HepG2 (cell line): ENCODE data around the gene HLA-DQA1. TPM values are rescaled to one million over a fixed set of nuclear protein-coding genes. Genes with fewer than 3 reads are reported as not detected.

ENCODE experiments used
- ATAC-seq: fragments of 200-7000 bp; cut with Tn5 transposase; 3 replicates; pipeline ENCODE4 v1.9.1; 2020; ENCODE audit warnings: mild to moderate bottlenecking, moderate library complexity
- BruUV-seq: library from RNA; stranded (reverse); fragments of 400-500 nt; replicated peaks from 2 replicates; lab custom pipeline; 2021; lab: Mats Ljungman, UMichigan
- CTCF ChIA-PET: fragments of 300-600 bp; formaldehyde crosslinking; extraction: SDS; loops from one replicate; lab custom pipeline; 2021; ENCODE audit warnings: low total read pairs, inconsistent platforms, low intra/inter-chr PET ratio; lab: Yijun Ruan, JAX
- POLR2A ChIA-PET: fragments of 350-600 bp; sonication (Branson Sonifier 250); formaldehyde crosslinking; loops from one replicate; lab custom pipeline; 2020; ENCODE audit warnings: antibody characterized with exemption, inconsistent platforms; lab: Yijun Ruan, JAX
- DNase-seq: peaks from one replicate; pipeline ENCODE4 v3.0.0-alpha.2; 2015; ENCODE audit warnings: low spot score
- FAIRE-seq: peaks from 3 replicates; lab custom pipeline; 2011; peaks lifted over from hg19 to GRCh38; lab: Jason Lieb, UNC
- H2AFZ ChIP-seq: one replicate; pipeline ENCODE4 v1.6.1; 2011; ENCODE audit warnings: low read length, inconsistent platforms
- H3K27ac ChIP-seq: fragments of 300-600 bp; 3 replicates; pipeline ENCODE4 v1.8.0; 2011; ENCODE audit warnings: mixed run types, mild to moderate bottlenecking, mixed read lengths, low read length, inconsistent platforms; ENCODE audit not compliant: insufficient read depth; ENCODE audit errors: extremely low read length
- H3K27me3 ChIP-seq, 2 experiments: fragments of 200-600 bp in 1 of 2; 2 replicates in 1 of 2; 3 replicates in 1 of 2; pipeline versions ENCODE4 v1.6.0 to v1.8.0; 2011; ENCODE audit warnings: low read length in 2 of 2, mild to moderate bottlenecking in 2 of 2, moderate library complexity in 2 of 2, inconsistent platforms in 1 of 2; ENCODE audit not compliant: insufficient read depth in 2 of 2, control insufficient read depth in 1 of 2
- H3K36me3 ChIP-seq, 2 experiments: fragments of 200-600 bp in 1 of 2; replicated peaks in 1 of 2; 2 replicates in 1 of 2; 3 replicates in 1 of 2; pipeline versions ENCODE4 v1.5.1 to v1.8.0; 2011; ENCODE audit warnings: low read length in 2 of 2, inconsistent platforms in 1 of 2; ENCODE audit not compliant: insufficient read depth in 2 of 2, control insufficient read depth in 1 of 2
- H3K4me1 ChIP-seq: 2 replicates; pipeline ENCODE4 v1.5.1; 2012; ENCODE audit warnings: low read length, inconsistent platforms; ENCODE audit not compliant: insufficient read depth
- H3K4me2 ChIP-seq: 2 replicates; pipeline ENCODE4 v1.6.0; 2011; ENCODE audit warnings: low read depth, low read length, inconsistent platforms
- H3K4me3 ChIP-seq, 3 experiments: fragments of 200-600 bp in 1 of 3; sonication (generic), shearing (Covaris generic) in 1 of 3; replicated peaks in 1 of 3; 2 replicates each; pipeline ENCODE4 v1.5.1; 2011 to 2016; ENCODE audit warnings: low read length in 3 of 3, inconsistent platforms in 2 of 3, low read depth in 2 of 3, mild to moderate bottlenecking in 2 of 3, control low read depth in 1 of 3, mixed read lengths in 1 of 3; ENCODE audit not compliant: insufficient read depth in 1 of 3
- H3K79me2 ChIP-seq: one replicate; pipeline ENCODE4 v1.6.1; 2011; ENCODE audit warnings: low read length, inconsistent platforms; ENCODE audit not compliant: insufficient read depth
- H3K9ac ChIP-seq: 2 replicates; pipeline ENCODE4 v1.6.0; 2011; ENCODE audit warnings: mild to moderate bottlenecking, low read depth, low read length, inconsistent platforms; ENCODE audit not compliant: insufficient read depth
- H3K9me3 ChIP-seq: 2 replicates; pipeline ENCODE4 v1.5.1; 2012; ENCODE audit warnings: mild to moderate bottlenecking, low read length
- H4K20me1 ChIP-seq: 2 replicates; pipeline ENCODE4 v1.6.0; 2011; ENCODE audit warnings: inconsistent platforms, mild to moderate bottlenecking, low read length, moderate library complexity; ENCODE audit not compliant: insufficient read depth
- CEBPG ChIP-seq: IDR thresholded peaks from 2 replicates; pipeline ENCODE4 v1.6.1; 2016
- CTCF ChIP-seq: sonication (generic); formaldehyde crosslinking; IDR thresholded peaks from 2 replicates; pipeline ENCODE4 v1.5.0; 2020; ENCODE audit warnings: mild to moderate bottlenecking, missing genetic modification reagents, moderate library complexity
- EP300 ChIP-seq, 3 experiments: sonication (generic) in 1 of 3; formaldehyde crosslinking in 1 of 3; IDR thresholded peaks; 2 replicates each; pipeline versions ENCODE4 v1.5.1 to v1.6.1; 2011 to 2020; ENCODE audit warnings: low read depth in 2 of 3, low read length in 2 of 3, borderline replicate concordance in 1 of 3, improper control_type of control experiment in 1 of 3, mild to moderate bottlenecking in 1 of 3, missing genetic modification reagents in 1 of 3, moderate library complexity in 1 of 3
- FOSL1 ChIP-seq: sonication (generic); formaldehyde crosslinking; IDR thresholded peaks from 2 replicates; pipeline ENCODE4 v1.9.0; 2021; ENCODE audit warnings: missing genetic modification reagents, borderline replicate concordance
- GABPA ChIP-seq, 2 experiments: IDR thresholded peaks; 2 replicates each; pipeline ENCODE4 v1.6.1; 2011 to 2016; ENCODE audit warnings: low read depth in 2 of 2, low read length in 1 of 2, missing biosample characterization in 1 of 2, missing genetic modification characterization in 1 of 2
- HES4 ChIP-seq: sonication (generic); formaldehyde crosslinking; IDR thresholded peaks from 2 replicates; pipeline ENCODE4 v1.9.0; 2021; ENCODE audit warnings: mild to moderate bottlenecking, missing genetic modification reagents, borderline replicate concordance
- RFX5 ChIP-seq: IDR thresholded peaks from 2 replicates; pipeline ENCODE4 v1.6.1; 2011; ENCODE audit warnings: low read depth, low read length, improper control_type of control experiment
- SMC3 ChIP-seq: IDR thresholded peaks from 2 replicates; pipeline ENCODE4 v1.6.1; 2011; ENCODE audit warnings: low read length, improper control_type of control experiment
- STAG1 ChIP-seq: sonication (generic); formaldehyde crosslinking; IDR thresholded peaks from 2 replicates; pipeline ENCODE4 v1.4.0; 2020; ENCODE audit warnings: missing genetic modification reagents
- ZBTB3 ChIP-seq: sonication (generic); formaldehyde crosslinking; IDR thresholded peaks from 2 replicates; pipeline ENCODE4 v1.4.0; 2020; ENCODE audit warnings: low read depth, mild to moderate bottlenecking, moderate library complexity, missing genetic modification reagents, borderline replicate concordance
- ZNF329 ChIP-seq: sonication (generic); formaldehyde crosslinking; IDR thresholded peaks from 2 replicates; pipeline ENCODE4 v1.9.0; 2021; ENCODE audit warnings: low read depth, mild to moderate bottlenecking, missing genetic modification reagents
- WGBS: methylation state at CpG from one replicate; pipeline ENCODE4 v1.1.6; 2017; ENCODE audit warnings: low lambda C conversion rate; 5-methylcytosine and 5-hydroxymethylcytosine counted together
- in situ Hi-C: cut with HindIII; loops from 2 replicates; pipeline ENCODE4 v1.10.0; 2017; ENCODE audit warnings: low pct_unique_long_range_greater_than_20kb; ENCODE audit not compliant: extremely low pct_ligation_motif_present
- intact Hi-C: fragments of 100-400 bp; cut with micrococcal nuclease; formaldehyde crosslinking; loops from one replicate; pipeline ENCODE4 v1.10.0; 2022; ENCODE audit not compliant: unreplicated experiment
- polyA plus RNA-seq, 8 experiments: library from polyadenylated mRNA; depleted of rRNA in 3 of 8; stranded (reverse) in 7 of 8; unstranded in 1 of 8; fragments of >200 nt; fragmentation: Illumina TruSeq in 4 of 8; extraction: Trizol in 4 of 8; gene quantifications; 2 replicates each; pipeline versions ENCODE4 v1.2.1 to v1.2.3, GENCODE V29; 2011 to 2016; ENCODE audit warnings: low read depth in 4 of 8, missing spikeins in 1 of 8, mixed read lengths in 1 of 8; ENCODE audit not compliant: insufficient read depth in 1 of 8
- total RNA-seq, 5 experiments: library from RNA; depleted of rRNA; stranded (reverse); fragments of >200 nt; fragmentation: Illumina TruSeq; extraction: Trizol; gene quantifications; 2 replicates each; pipeline ENCODE4 v1.2.3, GENCODE V29; 2016; ENCODE audit warnings: low read depth in 1 of 5
- TF ChIP-seq, protein P1 (sequence below): IDR thresholded peaks from 2 replicates; pipeline ENCODE4 v1.6.1; 2016

Gene HLA-DQA1
- total and polyA plus RNA-seq, 2 of the 13 experiments (the other 11 are each of a cell fraction or from before 2014, with no cell fraction given) = not detected

- DNase-seq (no peak), ATAC-seq (no peak), FAIRE-seq (no peak)
- no peaks in the 10 kb centered on the region for H3K36me3 ChIP-seq
- no peak overlapping the region for H3K9ac ChIP-seq
- ChIA-PET POLR2A (no interaction called here), CTCF (no interaction called here)
- WGBS = 3% methylated on average over 5 of the region's 5 CpGs
- H3K4me1 ChIP-seq = no peaks in the 10 kb centered on the region
- no peak overlapping the region for H3K4me2 ChIP-seq
- H3K79me2 ChIP-seq = no peaks in the 10 kb centered on the region
- in situ Hi-C loops (no loop called here), intact Hi-C loops (loop anchor here (10.0 kb wide), 1 partner anchor 445 kb away; no protein-coding TSS in a partner anchor)
- H3K27me3 ChIP-seq = 0 out of 5 replicates have a peak, but pooled peaks cover 0 to 6% of the 10 kb centered on the region in 2 experiments
- H3K4me3 ChIP-seq = no peak overlapping the region
- H4K20me1 ChIP-seq = no peaks in the 10 kb centered on the region
- no peak overlapping the region for H3K27ac ChIP-seq
- H2AFZ ChIP-seq = no peak overlapping the region
- no peaks in the 10 kb centered on the region for H3K9me3 ChIP-seq
- TF ChIP-seq FOSL1 (no peak), ZBTB3 (CRISPR knock-in tag) (no peak), CEBPG (CRISPR knock-in tag) (no peak), RFX5 (peak; percentile 94), ZNF329 (CRISPR knock-in tag) (no peak)
- no TSS peak for BruUV-seq
These were observed 52.6 kb downstream of the HLA-DQA1 start for GRCh38 chr6:32689531-32690501.

DNA sequence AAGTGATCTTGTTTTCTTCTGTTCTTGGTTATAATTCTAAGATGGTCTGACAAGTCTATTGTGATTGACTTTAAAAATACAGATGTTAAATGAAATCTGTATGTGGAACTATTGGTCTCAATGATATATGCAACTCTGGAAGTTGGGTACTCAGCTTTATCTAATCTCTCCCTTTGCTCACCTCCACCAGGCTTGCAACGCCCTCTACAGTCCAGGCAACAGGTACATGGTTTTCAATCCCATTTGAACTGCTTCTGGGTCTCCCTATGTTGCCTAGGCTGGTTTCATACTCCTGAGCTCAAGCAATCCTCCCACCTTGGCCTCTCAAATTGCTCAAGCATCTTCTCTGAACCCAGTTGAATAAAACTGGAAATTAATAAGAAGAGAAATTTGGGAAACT, 54.8 kb downstream of the HLA-DQA1 start:
- no peaks in the 10 kb centered on the region for H4K20me1 ChIP-seq
- ATAC-seq (peak; percentile 68), FAIRE-seq (no peak), DNase-seq (peak; percentile 35)
- CTCF ChIA-PET = interaction anchor here (1.5 to 1.7 kb wide), 3 partner anchors 260 to 278 kb away, joined by 5 to 7 read pairs (median 6); no protein-coding TSS in a partner anchor
- H3K27ac ChIP-seq = no peak overlapping the region
- H3K9me3 ChIP-seq = no peaks in the 10 kb centered on the region
- no peaks in the 10 kb centered on the region for H3K4me1 ChIP-seq
- H3K9ac ChIP-seq = no peak overlapping the region
- H3K4me2 ChIP-seq = no peak overlapping the region
- H3K79me2 ChIP-seq = no peaks in the 10 kb centered on the region
- H3K4me3 ChIP-seq = no peak overlapping the region
- intact Hi-C loops = loop anchor here (10.0 kb wide), 1 partner anchor 447 kb away; no protein-coding TSS in a partner anchor
- BruUV-seq = no TSS peak
- H3K27me3 ChIP-seq = 0 out of 5 replicates have a peak, but pooled peaks cover 0 to 2% of the 10 kb centered on the region in 2 experiments
- no peak overlapping the region for H2AFZ ChIP-seq
- 0% methylated on average over 1 of the region's 1 CpG for WGBS
- H3K36me3 ChIP-seq = no peaks in the 10 kb centered on the region
- in situ Hi-C loops = no loop called here
- POLR2A ChIA-PET = no interaction called here
- TF ChIP-seq STAG1 (CRISPR knock-in tag) = peak; percentile 78
- no peak for TF ChIP-seq EP300 (IDR thresholded peaks at IDR 0.05; ENCODE audit: low read depth in 2 of 2, low read length in 2 of 2)
- no peak for TF ChIP-seq EP300 (CRISPR knock-in tag; IDR thresholded peaks at IDR 0.05; ENCODE audit: borderline replicate concordance)
- TF ChIP-seq SMC3 = peak; percentile 68; the same call in 1 of the 2 replicates
- TF ChIP-seq, protein P1, sequence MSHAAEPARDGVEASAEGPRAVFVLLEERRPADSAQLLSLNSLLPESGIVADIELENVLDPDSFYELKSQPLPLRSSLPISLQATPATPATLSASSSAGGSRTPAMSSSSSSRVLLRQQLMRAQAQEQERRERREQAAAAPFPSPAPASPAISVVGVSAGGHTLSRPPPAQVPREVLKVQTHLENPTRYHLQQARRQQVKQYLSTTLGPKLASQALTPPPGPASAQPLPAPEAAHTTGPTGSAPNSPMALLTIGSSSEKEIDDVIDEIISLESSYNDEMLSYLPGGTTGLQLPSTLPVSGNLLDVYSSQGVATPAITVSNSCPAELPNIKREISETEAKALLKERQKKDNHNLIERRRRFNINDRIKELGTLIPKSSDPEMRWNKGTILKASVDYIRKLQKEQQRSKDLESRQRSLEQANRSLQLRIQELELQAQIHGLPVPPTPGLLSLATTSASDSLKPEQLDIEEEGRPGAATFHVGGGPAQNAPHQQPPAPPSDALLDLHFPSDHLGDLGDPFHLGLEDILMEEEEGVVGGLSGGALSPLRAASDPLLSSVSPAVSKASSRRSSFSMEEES (CRISPR knock-in tag) = no peak
- peak; percentile 74 for TF ChIP-seq CTCF (CRISPR knock-in tag)
- no peak for TF ChIP-seq GABPA (IDR thresholded peaks at IDR 0.05; ENCODE audit: low read depth, low read length)
- 0 out of 2 replicates have a peak, but pooled peaks have one; percentile 17 for TF ChIP-seq GABPA (CRISPR knock-in tag; IDR thresholded peaks at IDR 0.05; ENCODE audit: low read depth)
- no peak for TF ChIP-seq HES4 (CRISPR knock-in tag)
